ENCODE data around the gene ESYT3. TPM values are rescaled to one million over a fixed set of nuclear protein-coding genes. Genes with fewer than 3 reads are reported as not detected.
"Not testable (repeated sequence)": the region's sequence is repeated elsewhere in the genome, so short reads cannot be mapped to it uniquely, and the experiment has no call there.

ESYT3 gene
- total RNA-seq, 1 donor, result under 0.01 TPM

GRCh38 chr3:138491971-138492370, 57.6 kb downstream of the ESYT3 start:
- TF ChIP-seq CTCF (IDR thresholded peaks at IDR 0.05; ENCODE audit: insufficient read depth, low read depth, low read length), result no peak
- DNase-seq (ENCODE audit: low read depth), result no peak
- no peak overlapping the region for H3K4me3 ChIP-seq (ENCODE audit: low read depth, low read length)

- DNase-seq (ENCODE audit: low read depth), result no peak
- TF ChIP-seq CTCF (IDR thresholded peaks at IDR 0.05; ENCODE audit: insufficient read depth, low read depth, low read length), result no peak
- no peak overlapping the region for H3K4me3 ChIP-seq (ENCODE audit: low read depth, low read length)
These were observed 58.7 kb downstream of the ESYT3 start for GRCh38 chr3:138492980-138493675.

GRCh38 chr3:138493804-138494606, 59.6 kb downstream of the ESYT3 start:
- DNase-seq (ENCODE audit: low read depth), result peak; percentile 67
- H3K4me3 ChIP-seq (ENCODE audit: low read depth, low read length), result no peak overlapping the region
- no peak for TF ChIP-seq CTCF (IDR thresholded peaks at IDR 0.05; ENCODE audit: insufficient read depth, low read depth, low read length)

GRCh38 chr3:138494607-138494929, 60.2 kb downstream of the ESYT3 start:
- TF ChIP-seq CTCF (IDR thresholded peaks at IDR 0.05; ENCODE audit: insufficient read depth, low read depth, low read length), result no peak
- no peak for DNase-seq (ENCODE audit: low read depth)
- H3K4me3 ChIP-seq (ENCODE audit: low read depth, low read length), result no peak overlapping the region

- not testable (repeated sequence) for DNase-seq (ENCODE audit: low read depth); H3K4me3 ChIP-seq (ENCODE audit: low read depth, low read length)
These were observed 61.2 kb downstream of the ESYT3 start for GRCh38 chr3:138495638-138496037.

GRCh38 chr3:138496436-138496835, 62.0 kb downstream of the ESYT3 start:
- no peak overlapping the region for H3K4me3 ChIP-seq (ENCODE audit: low read depth, low read length)
- no peak for TF ChIP-seq CTCF (IDR thresholded peaks at IDR 0.05; ENCODE audit: insufficient read depth, low read depth, low read length)
- no peak for DNase-seq (ENCODE audit: low read depth)

GRCh38 chr3:138497021-138497420, 62.6 kb downstream of the ESYT3 start:
- no peak for DNase-seq (ENCODE audit: low read depth)
- no peak for TF ChIP-seq CTCF (IDR thresholded peaks at IDR 0.05; ENCODE audit: insufficient read depth, low read depth, low read length)
- no peak overlapping the region for H3K4me3 ChIP-seq (ENCODE audit: low read depth, low read length)

All from fibroblast of villous mesenchyme (primary cell).